Body of pancreas (tissue), 4 donors: ENCODE data around the gene CAPRIN2. TPM values are rescaled to one million over a fixed set of nuclear protein-coding genes. Genes with fewer than 3 reads are reported as not detected.

ENCODE experiments used
- ATAC-seq: fragments of 150-250 bp; one replicate; pipeline ENCODE4 v1.9.1; 2016
- DNase-seq, 4 donors: peaks; one replicate each; pipeline ENCODE4 v3.0.0-alpha.2; 2019
- H3K27ac ChIP-seq, 4 donors: fragments of 200-600 bp; sonication (generic); 1 replicate in 3 of 4; 2 replicates in 1 of 4; pipeline versions ENCODE4 v1.5.1 to v1.6.1; 2016 to 2019; ENCODE audit warnings: mild to moderate bottlenecking in 1 of 4, mixed read lengths in 1 of 4, moderate library complexity in 1 of 4
- H3K27me3 ChIP-seq, 2 donors: fragments of 200-600 bp; sonication (generic); one replicate each; pipeline ENCODE4 v1.6.0; 2016; ENCODE audit warnings: mild to moderate bottlenecking in 1 of 2
- H3K36me3 ChIP-seq, 2 donors: fragments of 200-600 bp; sonication (generic); replicated peaks in 1 of 2; 2 replicates each; pipeline ENCODE4 v1.5.1; 2016; ENCODE audit warnings: low read depth in 2 of 2; ENCODE audit not compliant: insufficient read depth in 1 of 2
- H3K4me1 ChIP-seq: fragments of 200-600 bp; sonication (generic); one replicate; pipeline ENCODE4 v1.6.0; 2016
- H3K4me3 ChIP-seq, 2 donors: fragments of 200-600 bp; sonication (generic); 1 replicate in 1 of 2; 2 replicates in 1 of 2; pipeline ENCODE4 v1.5.1; 2016 to 2019
- H3K9me3 ChIP-seq, 3 donors: fragments of 200-600 bp; sonication (generic); 1 replicate in 2 of 3; 2 replicates in 1 of 3; pipeline ENCODE4 v1.5.1; 2016
- CTCF ChIP-seq, 7 experiments: fragments of 450-650 bp in 4 of 7; fragments of 200-600 bp in 3 of 7; sonication (generic) in 3 of 7; IDR thresholded peaks; one replicate each; pipeline ENCODE4 v1.5.1; 2016 to 2019; ENCODE audit warnings: antibody characterized with exemption in 7 of 7
- POLR2A ChIP-seq, 3 donors: fragments of 450-650 bp; IDR thresholded peaks; one replicate each; pipeline ENCODE4 v1.6.1; 2016; ENCODE audit warnings: antibody characterized with exemption in 3 of 3, mild to moderate bottlenecking in 2 of 3
- WGBS, 2 donors: methylation state at CpG; one replicate each; pipeline ENCODE4 v1.1.5; 2017; 5-methylcytosine and 5-hydroxymethylcytosine counted together
- intact Hi-C: fragments of 100-400 bp; cut with DNase I; formaldehyde crosslinking; loops from one replicate; pipeline ENCODE4 v1.15.1; 2023
- total RNA-seq, 2 donors: library from RNA; depleted of rRNA; stranded (reverse); fragments of >200 nt; gene quantifications; one replicate each; pipeline ENCODE4 v1.1.0, GENCODE V29; 2016

Gene CAPRIN2
- total RNA-seq, 2 donors from 2014 or later: 20.8 to 30.4 TPM

- ATAC-seq: no peak
- WGBS, 2 donors: 82 to 88% methylated on average over 2 of the region's 2 CpGs
Observed at GRCh38 chr12:30687265-30687986, 67.3 kb downstream of the CAPRIN2 start.

GRCh38 chr12:30679241-30679640 lies 75.5 kb downstream of the CAPRIN2 start:
- Histone ChIP-seq H3K4me3 (no peak overlapping the region), H3K36me3 (peaks cover 10 to 23% of the 10 kb centered on the region in 2 donors), H3K4me1 (no peaks in the 10 kb centered on the region), H3K27me3 (no peaks in the 10 kb centered on the region), H3K27ac (no peak overlapping the region), H3K9me3 (no peaks in the 10 kb centered on the region)
- DNase-seq (no peak), ATAC-seq (no peak)
- intact Hi-C loops: no loop called here
- no peak for TF ChIP-seq CTCF (IDR thresholded peaks at IDR 0.05)
- no peak for TF ChIP-seq POLR2A (IDR thresholded peaks at IDR 0.05)
- 60 to 79% methylated on average over 1 of the region's 1 CpG for WGBS, 2 donors

More at GRCh38 chr12:30687265-30687986, 67.3 kb downstream of the CAPRIN2 start:
- no peak for TF ChIP-seq POLR2A (IDR thresholded peaks at IDR 0.05)
- TF ChIP-seq CTCF (IDR thresholded peaks at IDR 0.05): no peak
- no peak for DNase-seq
- H3K4me1 ChIP-seq: peaks cover 12% of the 10 kb centered on the region
- intact Hi-C loops: no loop called here
- no peak overlapping the region for H3K4me3 ChIP-seq
- H3K27me3 ChIP-seq: no peaks in the 10 kb centered on the region
- H3K36me3 ChIP-seq: no peaks in the 10 kb centered on the region
- H3K27ac ChIP-seq: no peak overlapping the region
- H3K9me3 ChIP-seq: no peaks in the 10 kb centered on the region

- Histone ChIP-seq H3K36me3 (peaks cover 11 to 23% of the 10 kb centered on the region in 2 donors), H3K27ac (no peak overlapping the region), H3K4me3 (no peak overlapping the region), H3K4me1 (no peaks in the 10 kb centered on the region), H3K9me3 (no peaks in the 10 kb centered on the region), H3K27me3 (no peaks in the 10 kb centered on the region)
- no peak for TF ChIP-seq CTCF (IDR thresholded peaks at IDR 0.05)
- no peak for TF ChIP-seq POLR2A (IDR thresholded peaks at IDR 0.05)
- WGBS, 2 donors: 94 to 96% methylated on average over 1 of the region's 1 CpG
- ATAC-seq (no peak), DNase-seq (no peak)
- intact Hi-C loops: no loop called here
Observed at GRCh38 chr12:30678221-30678620, 76.5 kb downstream of the CAPRIN2 start.

- intact Hi-C loops: no loop called here
- TF ChIP-seq POLR2A (IDR thresholded peaks at IDR 0.05): no peak
- TF ChIP-seq CTCF (IDR thresholded peaks at IDR 0.05): no peak
- H3K9me3 ChIP-seq: no peaks in the 10 kb centered on the region
- WGBS, 2 donors: 78 to 90% methylated on average over 4 of the region's 4 CpGs
- ATAC-seq (no peak), DNase-seq (no peak)
- no peaks in the 10 kb centered on the region for H3K4me1 ChIP-seq
- peaks cover 9 to 13% of the 10 kb centered on the region in 2 donors for H3K36me3 ChIP-seq
- H3K27me3 ChIP-seq: no peaks in the 10 kb centered on the region
- no peak overlapping the region for H3K4me3 ChIP-seq
- no peak overlapping the region for H3K27ac ChIP-seq
Observed at GRCh38 chr12:30661210-30661609, 93.5 kb downstream of the CAPRIN2 start.

Other genes starting within 250 kb of the CAPRIN2 start
- gene IPO8, start 59.1 kb downstream of the CAPRIN2 start, total RNA-seq: 10 to 100 TPM; 15.8 to 45.4 TPM
- under 1 TPM; 0.26 to 0.66 TPM for gene TSPAN11, start 171.8 kb upstream of the CAPRIN2 start, total RNA-seq